Measurements from ENCODE around the gene CEND1.

Gene CEND1

GRCh38 chr11:825366-826226 is 35.7 kb upstream of the CEND1 start:
- no peak for DNase-seq (ENCODE audit: low spot score)
- no peaks in the 10 kb centered on the region for H3K36me3 ChIP-seq (ENCODE audit: low read depth)
- H3K27ac ChIP-seq (ENCODE audit: poor library complexity, severe bottlenecking): no peak overlapping the region
- H3K27me3 ChIP-seq (ENCODE audit: insufficient read depth, poor library complexity, severe bottlenecking): peaks cover 18% of the 10 kb centered on the region
- no peak overlapping the region for H3K4me3 ChIP-seq (ENCODE audit: severe bottlenecking)
- ATAC-seq (ENCODE audit: low read depth): no peak
- TF ChIP-seq, protein P1, sequence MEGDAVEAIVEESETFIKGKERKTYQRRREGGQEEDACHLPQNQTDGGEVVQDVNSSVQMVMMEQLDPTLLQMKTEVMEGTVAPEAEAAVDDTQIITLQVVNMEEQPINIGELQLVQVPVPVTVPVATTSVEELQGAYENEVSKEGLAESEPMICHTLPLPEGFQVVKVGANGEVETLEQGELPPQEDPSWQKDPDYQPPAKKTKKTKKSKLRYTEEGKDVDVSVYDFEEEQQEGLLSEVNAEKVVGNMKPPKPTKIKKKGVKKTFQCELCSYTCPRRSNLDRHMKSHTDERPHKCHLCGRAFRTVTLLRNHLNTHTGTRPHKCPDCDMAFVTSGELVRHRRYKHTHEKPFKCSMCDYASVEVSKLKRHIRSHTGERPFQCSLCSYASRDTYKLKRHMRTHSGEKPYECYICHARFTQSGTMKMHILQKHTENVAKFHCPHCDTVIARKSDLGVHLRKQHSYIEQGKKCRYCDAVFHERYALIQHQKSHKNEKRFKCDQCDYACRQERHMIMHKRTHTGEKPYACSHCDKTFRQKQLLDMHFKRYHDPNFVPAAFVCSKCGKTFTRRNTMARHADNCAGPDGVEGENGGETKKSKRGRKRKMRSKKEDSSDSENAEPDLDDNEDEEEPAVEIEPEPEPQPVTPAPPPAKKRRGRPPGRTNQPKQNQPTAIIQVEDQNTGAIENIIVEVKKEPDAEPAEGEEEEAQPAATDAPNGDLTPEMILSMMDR (IDR thresholded peaks at IDR 0.05; ENCODE audit: poor library complexity, severe bottlenecking): no peak
- peaks cover 13% of the 10 kb centered on the region for H3K4me1 ChIP-seq (ENCODE audit: insufficient read depth, poor library complexity, severe bottlenecking)
- H3K9me3 ChIP-seq (ENCODE audit: severe bottlenecking): no peaks in the 10 kb centered on the region

DNA sequence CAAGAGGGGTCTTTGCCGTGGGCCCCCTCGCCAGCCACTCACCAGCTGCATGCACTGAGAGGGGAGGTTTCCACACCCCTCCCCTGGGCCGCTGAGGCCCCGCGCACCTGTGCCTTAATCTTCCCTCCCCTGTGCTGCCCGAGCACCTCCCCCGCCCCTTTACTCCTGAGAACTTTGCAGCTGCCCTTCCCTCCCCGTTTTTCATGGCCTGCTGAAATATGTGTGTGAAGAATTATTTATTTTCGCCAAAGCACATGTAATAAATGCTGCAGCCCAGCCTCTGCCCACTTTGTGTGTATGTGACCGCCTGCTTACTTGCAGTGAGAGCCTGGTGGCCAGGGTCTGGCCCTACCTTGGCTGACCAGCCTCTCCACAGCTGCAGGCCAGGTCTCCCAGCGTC is 35.1 kb upstream of the CEND1 start:
- H3K9me3 ChIP-seq (ENCODE audit: severe bottlenecking): no peaks in the 10 kb centered on the region
- no peak overlapping the region for H3K4me3 ChIP-seq (ENCODE audit: severe bottlenecking)
- no peak for DNase-seq (ENCODE audit: low spot score)
- H3K36me3 ChIP-seq (ENCODE audit: low read depth): no peaks in the 10 kb centered on the region
- ATAC-seq (ENCODE audit: low read depth): no peak
- H3K27me3 ChIP-seq (ENCODE audit: insufficient read depth, poor library complexity, severe bottlenecking): peaks cover 18% of the 10 kb centered on the region
- no peak overlapping the region for H3K27ac ChIP-seq (ENCODE audit: poor library complexity, severe bottlenecking)
- peaks cover 13% of the 10 kb centered on the region for H3K4me1 ChIP-seq (ENCODE audit: insufficient read depth, poor library complexity, severe bottlenecking)
- TF ChIP-seq, protein P1 (IDR thresholded peaks at IDR 0.05; ENCODE audit: poor library complexity, severe bottlenecking): no peak

DNA sequence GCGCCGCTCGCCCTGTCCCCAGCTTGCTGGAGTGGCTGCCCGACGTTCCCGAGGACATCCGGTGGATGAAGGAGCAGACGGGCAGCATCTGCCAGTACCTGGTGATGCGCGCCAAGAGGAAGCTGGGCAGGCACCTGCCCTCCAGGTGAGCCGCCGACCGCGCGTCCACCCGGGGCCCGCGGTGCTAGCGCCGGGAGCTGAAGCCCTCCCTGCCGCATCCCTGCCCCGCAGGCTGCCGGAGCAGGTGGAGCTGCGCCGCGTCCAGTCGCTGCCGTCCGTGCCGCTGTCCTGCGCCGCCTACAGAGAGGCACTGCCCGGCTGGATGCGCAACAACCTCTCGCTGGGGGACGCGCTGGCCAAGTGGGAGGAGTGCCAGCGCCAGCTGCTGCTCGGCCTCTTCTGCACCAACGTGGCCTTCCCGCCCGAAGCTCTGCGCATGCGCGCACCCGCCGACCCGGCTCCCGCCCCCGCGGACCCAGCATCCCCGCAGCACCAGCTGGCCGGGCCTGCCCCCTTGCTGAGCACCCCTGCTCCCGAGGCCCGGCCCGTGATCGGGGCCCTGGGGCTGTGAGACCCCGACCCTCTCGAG is 34.5 kb upstream of the CEND1 start:
- no peak overlapping the region for H3K27ac ChIP-seq (ENCODE audit: poor library complexity, severe bottlenecking)
- TF ChIP-seq, protein P1 (IDR thresholded peaks at IDR 0.05; ENCODE audit: poor library complexity, severe bottlenecking): no peak
- peaks cover 13% of the 10 kb centered on the region for H3K4me1 ChIP-seq (ENCODE audit: insufficient read depth, poor library complexity, severe bottlenecking)
- no peaks in the 10 kb centered on the region for H3K36me3 ChIP-seq (ENCODE audit: low read depth)
- no peak for ATAC-seq (ENCODE audit: low read depth)
- no peaks in the 10 kb centered on the region for H3K9me3 ChIP-seq (ENCODE audit: severe bottlenecking)
- H3K27me3 ChIP-seq (ENCODE audit: insufficient read depth, poor library complexity, severe bottlenecking): peaks cover 13% of the 10 kb centered on the region
- no peak for DNase-seq (ENCODE audit: low spot score)
- no peak overlapping the region for H3K4me3 ChIP-seq (ENCODE audit: severe bottlenecking)

DNA sequence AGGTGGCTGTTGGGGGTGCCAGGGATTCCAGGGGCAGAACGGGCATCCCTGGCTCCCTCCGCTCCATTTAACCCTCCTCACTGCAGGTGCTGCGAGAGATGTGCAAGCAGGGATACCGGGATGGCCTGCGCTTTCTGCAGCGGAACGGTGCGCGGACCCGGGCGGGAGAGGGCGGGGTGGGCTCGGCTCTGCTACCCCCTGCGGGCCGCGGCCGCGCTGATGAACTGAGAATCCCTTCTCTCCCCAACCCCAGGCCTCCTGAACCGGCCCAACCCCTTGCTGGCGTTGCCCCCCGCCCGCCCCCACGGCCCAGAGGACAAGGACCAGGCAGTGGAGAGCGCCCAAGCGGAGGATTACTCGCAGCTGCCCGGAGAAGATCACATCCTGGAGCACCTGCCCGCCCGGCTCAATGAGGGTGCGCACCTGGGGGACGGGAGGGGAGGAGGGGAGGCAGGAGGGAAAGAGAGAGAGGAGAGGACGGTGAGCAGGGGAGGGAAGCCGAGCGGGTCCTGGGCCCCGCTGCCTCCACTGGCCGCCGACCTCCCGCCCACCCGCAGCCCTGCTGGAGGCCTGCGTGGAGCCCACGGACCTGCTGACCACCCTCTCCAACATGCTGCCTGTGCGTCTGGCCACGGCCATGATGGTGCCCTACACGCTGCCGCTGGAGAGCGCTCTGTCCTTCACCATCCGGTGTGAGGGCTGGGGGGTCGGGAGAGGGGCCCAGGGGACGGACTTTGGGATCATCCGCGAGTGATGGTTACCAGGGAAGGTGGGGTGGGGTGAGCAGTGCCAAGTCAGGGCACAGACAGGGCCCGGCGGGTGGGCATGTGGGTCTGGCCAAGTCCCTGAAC is 33.8 kb upstream of the CEND1 start:
- no peaks in the 10 kb centered on the region for H3K36me3 ChIP-seq (ENCODE audit: low read depth)
- ATAC-seq (ENCODE audit: low read depth): no peak
- no peak overlapping the region for H3K27ac ChIP-seq (ENCODE audit: poor library complexity, severe bottlenecking)

More for the DNA sequence above, 33.8 kb upstream of the CEND1 start:
- TF ChIP-seq, protein P1 (IDR thresholded peaks at IDR 0.05; ENCODE audit: poor library complexity, severe bottlenecking): no peak
- Histone ChIP-seq H3K9me3 (ENCODE audit: severe bottlenecking) (no peaks in the 10 kb centered on the region), H3K4me3 (ENCODE audit: severe bottlenecking) (no peak overlapping the region), H3K4me1 (ENCODE audit: insufficient read depth, poor library complexity, severe bottlenecking) (peaks cover 14% of the 10 kb centered on the region), H3K27me3 (ENCODE audit: insufficient read depth, poor library complexity, severe bottlenecking) (peaks cover 10% of the 10 kb centered on the region)
- DNase-seq (ENCODE audit: low spot score): no peak
